Hepatocyte (in vitro differentiated cells): ENCODE results near the gene PROX2. TPM values are rescaled to one million over a fixed set of nuclear protein-coding genes. Genes with fewer than 3 reads are reported as not detected.

Experiments used
- DNase-seq: peaks from one replicate; pipeline ENCODE4 v3.0.0-alpha.2; 2016; ENCODE audit warnings: low spot score
- H2AFZ ChIP-seq: fragments of 200-600 bp; sonication (generic); 2 replicates; pipeline ENCODE4 v1.6.0; 2016; ENCODE audit warnings: antibody characterized with exemption, mild to moderate bottlenecking
- H3K27ac ChIP-seq: fragments of 200-600 bp; sonication (generic); 2 replicates; pipeline ENCODE4 v1.5.1; 2016; ENCODE audit warnings: mild to moderate bottlenecking
- H3K27me3 ChIP-seq: fragments of 200-600 bp; sonication (generic); 2 replicates; pipeline ENCODE4 v1.6.1; 2016
- H3K36me3 ChIP-seq: fragments of 200-600 bp; sonication (generic); replicated peaks from 2 replicates; pipeline ENCODE4 v1.5.1; 2016; ENCODE audit warnings: low read depth; ENCODE audit not compliant: insufficient read depth
- H3K4me1 ChIP-seq: fragments of 200-600 bp; sonication (generic); 2 replicates; pipeline ENCODE4 v1.5.1; 2016; ENCODE audit warnings: mild to moderate bottlenecking, moderate library complexity; ENCODE audit not compliant: insufficient read depth
- H3K4me2 ChIP-seq: fragments of 200-600 bp; sonication (generic); 2 replicates; pipeline ENCODE4 v1.6.0; 2016
- H3K4me3 ChIP-seq: fragments of 200-600 bp; sonication (generic); 2 replicates; pipeline ENCODE4 v1.5.1; 2016; ENCODE audit warnings: mild to moderate bottlenecking
- H3K79me2 ChIP-seq: fragments of 200-600 bp; sonication (generic); 2 replicates; pipeline ENCODE4 v1.6.0; 2017; ENCODE audit warnings: mild to moderate bottlenecking
- H3K9me2 ChIP-seq: fragments of 200-600 bp; sonication (generic); replicated peaks from 2 replicates; pipeline ENCODE4 v1.6.0; 2017; ENCODE audit warnings: mild to moderate bottlenecking; ENCODE audit not compliant: insufficient read depth
- H3K9me3 ChIP-seq: fragments of 200-600 bp; sonication (generic); 2 replicates; pipeline ENCODE4 v1.5.1; 2016; ENCODE audit warnings: low read depth, mild to moderate bottlenecking
- H4K20me1 ChIP-seq: fragments of 200-600 bp; sonication (generic); 2 replicates; pipeline ENCODE4 v1.6.0; 2016; ENCODE audit warnings: mild to moderate bottlenecking; ENCODE audit not compliant: insufficient read depth, poor library complexity, severe bottlenecking
- CTCF ChIP-seq: fragments of 200-600 bp; sonication (generic); IDR thresholded peaks from 2 replicates; pipeline ENCODE4 v1.5.1; 2016; ENCODE audit warnings: antibody characterized with exemption, mild to moderate bottlenecking; ENCODE audit not compliant: poor library complexity
- EZH2 ChIP-seq: fragments of 200-600 bp; sonication (generic); IDR thresholded peaks from 2 replicates; pipeline ENCODE4 v1.6.1; 2016; ENCODE audit warnings: antibody characterized with exemption, mild to moderate bottlenecking, borderline replicate concordance
- EZH2phosphoT487 ChIP-seq: fragments of 200-600 bp; sonication (generic); IDR thresholded peaks from one replicate; pipeline ENCODE4 v1.6.1; 2018; ENCODE audit warnings: antibody characterized with exemption, mild to moderate bottlenecking, low read depth, moderate library complexity; ENCODE audit not compliant: unreplicated experiment, severe bottlenecking
- WGBS: methylation state at CpG from one replicate; pipeline ENCODE4 v1.1.6; 2016; ENCODE audit warnings: low lambda C conversion rate; ENCODE audit errors: missing lambda C conversion rate; 5-methylcytosine and 5-hydroxymethylcytosine counted together
- polyA plus RNA-seq: library from polyadenylated mRNA; unstranded; fragments of >200 nt; fragmentation: Nextera tagmentation; extraction: Ambion mirVana; gene quantifications from 2 replicates; pipeline ENCODE4 v1.2.1, GENCODE V29; 2016
- total RNA-seq: library from RNA; depleted of rRNA; stranded (reverse); fragments of >200 nt; gene quantifications from 2 replicates; pipeline ENCODE4 v1.2.3, GENCODE V29; 2014

PROX2 gene
- total and polyA plus RNA-seq, 2 experiments from 2014 or later = not detected

GRCh38 chr14:74909501-74909900 is 33.6 kb upstream of the PROX2 start:
- Histone ChIP-seq H3K4me1 (no peaks in the 10 kb centered on the region), H3K9me2 (no peaks in the 10 kb centered on the region), H3K27ac (no peak overlapping the region), H4K20me1 (no peaks in the 10 kb centered on the region), H2AFZ (no peak overlapping the region), H3K9me3 (no peaks in the 10 kb centered on the region), H3K27me3 (no peaks in the 10 kb centered on the region), H3K4me3 (no peak overlapping the region), H3K36me3 (no peaks in the 10 kb centered on the region), H3K79me2 (no peaks in the 10 kb centered on the region), H3K4me2 (no peak overlapping the region)
- 90% methylated on average over 14 of the region's 14 CpGs for WGBS
- no peak for DNase-seq
- TF ChIP-seq EZH2 (no peak), CTCF (no peak)

GRCh38 chr14:74908861-74909341 is 33.0 kb upstream of the PROX2 start:
- H3K27ac ChIP-seq = no peak overlapping the region

GRCh38 chr14:74907744-74908143 is 31.8 kb upstream of the PROX2 start:
- H4K20me1 ChIP-seq = no peaks in the 10 kb centered on the region
- no peaks in the 10 kb centered on the region for H3K36me3 ChIP-seq
- H2AFZ ChIP-seq = no peak overlapping the region
- no peaks in the 10 kb centered on the region for H3K9me2 ChIP-seq
- no peak overlapping the region for H3K4me3 ChIP-seq
- no peak overlapping the region for H3K4me2 ChIP-seq
- WGBS = 87% methylated on average over 6 of the region's 6 CpGs
- no peak for DNase-seq
- H3K27ac ChIP-seq = no peak overlapping the region
- H3K4me1 ChIP-seq = no peaks in the 10 kb centered on the region
- H3K27me3 ChIP-seq = no peaks in the 10 kb centered on the region
- no peaks in the 10 kb centered on the region for H3K9me3 ChIP-seq
- no peak for TF ChIP-seq EZH2
- no peak for TF ChIP-seq EZH2phosphoT487
- TF ChIP-seq CTCF = no peak
- H3K79me2 ChIP-seq = no peaks in the 10 kb centered on the region

More at GRCh38 chr14:74908861-74909341, 33.0 kb upstream of the PROX2 start:
- Histone ChIP-seq H3K36me3 (no peaks in the 10 kb centered on the region), H3K4me3 (no peak overlapping the region), H3K9me2 (no peaks in the 10 kb centered on the region), H3K9me3 (no peaks in the 10 kb centered on the region), H4K20me1 (no peaks in the 10 kb centered on the region), H3K27me3 (no peaks in the 10 kb centered on the region), H3K4me1 (no peaks in the 10 kb centered on the region), H2AFZ (no peak overlapping the region), H3K4me2 (no peak overlapping the region), H3K79me2 (no peaks in the 10 kb centered on the region)
- TF ChIP-seq CTCF (no peak), EZH2 (no peak), EZH2phosphoT487 (no peak)
- WGBS = 87% methylated on average over 9 of the region's 9 CpGs
- DNase-seq = no peak
